GM08714 (cell line): ENCODE results near the gene MUC5B.

Experiments
- H3K4me3 ChIP-seq: fragments of 200-500 bp; sonication (Bioruptor generic); 2 replicates; pipeline ENCODE4 v1.5.1; 2014; ENCODE audit warnings: mild to moderate bottlenecking, low read length, inconsistent platforms
- ZNF274 ChIP-seq: IDR thresholded peaks from 2 replicates; pipeline ENCODE4 v1.6.1; 2012; ENCODE audit warnings: mild to moderate bottlenecking, low read depth, low read length

Gene MUC5B

GRCh38 chr11:1218788-1219445 is 3.9 kb upstream of the MUC5B start:
- no peak overlapping the region for H3K4me3 ChIP-seq
- no peak for TF ChIP-seq ZNF274

GRCh38 chr11:1219446-1219833 is 3.4 kb upstream of the MUC5B start:
- no peak for TF ChIP-seq ZNF274
- H3K4me3 ChIP-seq = no peak overlapping the region

DNA sequence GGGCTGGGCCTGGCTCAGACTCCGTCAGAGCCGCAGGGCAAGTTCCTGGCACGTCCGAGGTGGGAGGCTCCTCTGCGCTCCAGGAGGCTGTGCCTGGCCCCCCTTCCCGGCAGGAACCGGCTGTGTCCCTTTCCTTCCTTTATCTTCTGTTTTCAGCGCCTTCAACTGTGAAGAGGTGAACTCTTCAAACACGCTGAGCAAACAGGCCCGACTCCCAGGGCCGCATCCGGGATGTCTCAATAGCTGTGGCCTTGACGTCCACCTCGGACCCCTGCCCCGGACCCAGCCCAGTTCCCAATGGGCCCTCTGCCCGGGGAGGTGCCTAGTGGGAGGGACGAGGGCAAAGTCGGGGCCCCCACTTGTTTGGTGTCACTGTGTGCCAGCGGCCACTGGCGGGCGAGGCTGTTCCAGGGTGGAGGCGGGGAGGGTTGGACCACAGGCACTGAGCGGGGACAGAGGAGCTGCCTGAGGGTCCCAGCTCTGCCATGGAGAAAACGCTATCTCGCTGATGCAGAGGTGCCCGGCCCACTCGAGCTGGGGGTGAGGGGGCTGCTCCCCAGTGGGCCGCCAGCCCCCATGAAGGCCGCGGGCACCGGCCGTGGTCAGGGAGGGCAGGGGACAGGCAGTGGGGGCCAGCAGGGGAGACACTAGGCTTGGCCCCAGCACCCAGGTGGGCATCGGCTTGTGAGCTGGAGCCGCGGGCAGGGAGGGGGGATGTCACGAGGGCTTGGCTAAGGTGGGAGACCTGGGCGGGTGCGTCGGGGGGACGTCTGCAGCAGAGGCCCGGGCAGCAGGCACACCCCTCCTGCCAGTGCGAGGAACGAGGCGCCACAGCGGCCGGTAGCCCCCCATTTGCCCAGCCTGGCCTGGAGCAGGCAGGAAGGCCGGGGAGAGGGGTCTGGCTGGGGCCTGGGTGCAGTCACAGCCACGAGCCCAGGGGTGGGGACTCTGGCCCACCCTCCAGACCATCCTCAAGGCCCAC is 2.7 kb upstream of the MUC5B start:
- no peak overlapping the region for H3K4me3 ChIP-seq
- no peak for TF ChIP-seq ZNF274

- H3K4me3 ChIP-seq = no peak overlapping the region
- TF ChIP-seq ZNF274 = no peak
These were observed 1.7 kb upstream of the MUC5B start for GRCh38 chr11:1220941-1221721.

GRCh38 chr11:1221848-1222311 is 986 bp upstream of the MUC5B start:
- no peak overlapping the region for H3K4me3 ChIP-seq
- no peak for TF ChIP-seq ZNF274

DNA sequence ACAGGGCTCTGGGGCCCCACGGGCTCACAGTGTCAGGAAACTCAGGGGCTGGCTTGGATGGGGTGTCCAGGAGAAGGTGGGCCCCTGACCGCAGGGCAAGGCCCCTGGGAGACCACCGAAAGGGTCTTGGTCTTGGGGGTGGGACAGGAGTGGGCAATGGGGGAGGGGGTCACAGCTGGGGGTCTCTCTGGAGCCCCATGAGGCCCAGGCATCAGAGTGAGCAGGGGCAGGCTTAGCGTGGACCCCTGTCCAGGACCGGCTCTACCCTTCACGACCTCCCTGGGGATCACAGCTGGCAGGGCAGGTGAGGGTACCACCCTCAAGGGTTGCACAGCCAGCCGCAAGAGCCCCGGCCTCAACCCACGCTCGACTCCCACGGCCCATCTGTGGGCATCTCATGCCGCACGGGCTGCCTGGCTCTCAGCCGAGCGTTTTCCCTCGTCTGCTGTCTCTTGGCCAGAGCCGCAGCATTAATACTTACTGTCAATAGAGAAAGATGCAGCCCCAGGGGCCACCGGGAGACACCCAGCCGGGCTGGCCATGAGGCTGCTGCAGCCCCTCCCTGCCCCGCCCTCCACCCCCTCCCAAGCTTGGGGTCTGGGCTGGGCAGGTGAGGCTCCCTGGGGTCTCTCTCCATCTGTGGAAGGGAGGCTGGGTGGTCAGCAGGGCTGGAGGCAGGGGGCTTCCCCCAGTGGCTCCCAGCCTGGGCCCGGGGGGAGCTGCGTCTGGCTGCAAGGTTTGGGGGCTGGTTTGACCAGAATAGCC is 662 bp downstream of the MUC5B start:
- no peak for TF ChIP-seq ZNF274
- H3K4me3 ChIP-seq = no peak overlapping the region

DNA sequence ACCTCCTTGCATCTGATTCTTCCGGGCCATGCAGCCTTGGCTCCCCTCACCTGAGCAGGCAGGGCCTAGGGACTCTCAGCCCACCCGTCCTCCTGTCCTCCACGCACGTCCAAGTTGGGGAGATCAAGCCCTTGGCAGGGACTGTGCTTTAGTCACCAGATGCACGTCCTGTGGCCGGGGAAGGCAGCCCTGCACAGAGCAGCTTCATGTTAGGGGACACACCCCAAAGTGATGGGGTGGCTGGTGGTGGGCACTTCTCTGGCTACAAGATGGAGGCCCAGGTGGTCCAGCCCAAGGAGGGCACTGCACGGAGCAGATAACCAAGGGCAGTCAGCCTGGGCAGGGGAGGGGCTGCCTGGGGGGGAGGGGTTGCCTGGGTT is 1.2 kb downstream of the MUC5B start:
- no peak overlapping the region for H3K4me3 ChIP-seq
- TF ChIP-seq ZNF274 = no peak

DNA sequence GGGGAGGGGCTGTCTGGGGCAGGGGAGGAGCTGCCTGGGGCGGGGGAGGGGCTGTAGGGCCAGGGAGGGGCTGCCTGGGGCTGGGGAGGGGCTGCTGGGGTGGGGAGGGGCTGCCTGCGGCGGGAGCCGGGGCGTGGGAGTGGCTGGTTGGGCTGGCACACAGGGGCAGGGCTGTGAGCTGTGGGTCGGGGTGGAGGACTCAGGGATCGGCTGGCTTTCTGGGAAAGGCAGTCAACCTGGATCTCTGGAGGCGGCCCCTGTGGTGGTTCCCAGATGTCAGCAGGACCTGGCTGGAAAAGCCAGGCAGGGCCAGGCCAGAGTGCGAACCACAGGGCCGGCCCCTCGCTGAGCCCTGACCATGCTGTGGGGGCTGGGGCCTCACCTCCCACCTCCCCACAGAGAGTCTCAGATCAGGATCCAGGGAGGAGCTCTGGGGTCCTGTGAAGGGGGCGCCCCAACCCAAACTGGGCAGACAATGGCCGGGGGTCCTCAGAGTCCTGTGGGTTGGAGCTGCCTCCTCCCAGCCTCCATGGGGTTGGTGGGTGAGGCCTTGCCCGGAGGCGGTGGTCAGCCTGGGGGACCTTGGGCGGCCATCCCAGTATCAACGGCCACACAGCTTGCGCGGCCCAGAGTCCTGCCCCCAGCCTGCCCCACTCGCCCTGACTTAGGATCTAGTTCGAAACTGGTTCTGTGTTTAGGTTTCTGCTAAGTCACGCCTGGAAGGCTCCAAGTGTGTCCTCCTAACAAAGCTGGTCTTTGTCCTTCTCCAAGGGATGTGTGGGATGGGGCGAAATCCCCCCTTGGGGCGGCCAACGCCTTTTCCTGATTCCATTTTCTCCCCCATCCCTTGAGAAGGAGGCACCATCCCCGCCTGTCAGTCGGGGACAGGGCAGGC is 1.9 kb downstream of the MUC5B start:
- TF ChIP-seq ZNF274 = no peak
- H3K4me3 ChIP-seq = no peak overlapping the region

DNA sequence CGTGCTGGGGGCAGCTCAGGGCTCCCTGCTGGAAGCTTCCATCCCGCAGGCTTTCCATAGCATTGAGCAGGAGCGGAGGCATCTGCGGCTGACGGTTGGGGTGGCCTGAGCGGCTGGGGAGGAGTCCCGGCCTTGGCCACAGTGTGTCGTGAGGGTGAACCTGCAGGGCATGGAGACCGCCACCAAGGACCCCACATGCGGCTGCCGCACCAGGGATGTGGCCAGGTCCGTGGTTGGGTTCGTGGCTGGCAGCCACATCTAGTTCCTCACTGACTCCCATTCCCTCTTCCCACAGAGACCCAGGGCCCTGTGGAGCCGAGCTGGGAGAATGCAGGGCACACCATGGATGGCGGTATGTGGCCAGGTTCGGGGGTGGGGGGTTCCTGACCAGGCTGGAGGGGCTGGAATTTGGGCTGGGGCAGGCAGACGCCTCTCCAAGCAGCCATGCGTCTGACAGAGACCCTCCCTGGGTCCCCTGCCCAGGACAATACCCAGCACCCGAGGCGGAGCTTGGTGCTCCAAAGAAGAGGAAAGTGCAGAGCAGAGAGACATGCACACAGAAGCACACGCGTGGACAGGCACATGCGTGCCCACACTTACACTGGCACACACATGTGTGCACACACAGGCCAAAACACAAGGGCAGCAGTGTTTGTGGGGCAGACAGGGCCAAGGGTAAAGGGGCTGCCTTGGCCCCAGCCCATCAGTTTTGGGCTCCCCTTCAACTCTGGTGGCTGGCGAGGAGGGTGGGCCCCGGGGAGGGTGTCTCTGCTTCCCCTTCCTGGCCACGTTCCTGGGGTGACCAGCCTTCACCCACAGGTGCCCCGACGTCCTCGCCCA is 2.7 kb downstream of the MUC5B start:
- H3K4me3 ChIP-seq = no peak overlapping the region
- TF ChIP-seq ZNF274 = no peak

DNA sequence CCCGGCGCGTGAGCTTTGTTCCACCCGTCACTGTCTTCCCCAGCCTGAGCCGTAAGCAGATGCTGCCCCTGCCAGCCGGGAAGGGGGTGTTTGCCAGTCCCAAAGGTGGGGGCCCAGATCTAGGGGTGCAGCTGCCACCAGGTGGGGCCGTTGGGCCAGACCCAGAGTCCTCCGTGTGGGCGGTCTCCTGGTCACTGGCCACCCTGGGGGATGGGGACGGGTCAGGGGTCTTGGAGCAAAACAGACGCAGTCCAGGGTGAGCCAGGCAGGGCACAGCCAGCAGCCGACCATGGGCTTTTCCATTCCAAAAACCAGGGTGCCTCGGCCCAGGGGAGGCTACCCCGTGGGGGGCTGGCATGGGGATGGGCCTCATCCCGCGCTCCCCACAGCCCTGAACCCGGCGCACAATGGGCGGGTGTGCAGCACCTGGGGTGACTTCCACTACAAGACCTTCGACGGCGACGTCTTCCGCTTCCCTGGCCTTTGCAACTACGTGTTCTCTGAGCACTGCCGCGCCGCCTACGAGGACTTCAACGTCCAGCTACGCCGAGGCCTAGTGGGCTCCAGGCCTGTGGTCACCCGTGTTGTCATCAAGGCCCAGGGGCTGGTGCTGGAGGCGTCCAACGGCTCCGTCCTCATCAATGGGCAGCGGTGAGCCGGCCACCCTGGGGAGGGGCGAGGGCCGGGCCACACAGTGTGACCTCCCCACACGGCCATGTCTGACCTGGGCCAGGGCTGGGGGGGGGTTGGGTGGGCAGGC is 3.5 kb downstream of the MUC5B start:
- H3K4me3 ChIP-seq = no peak overlapping the region
- no peak for TF ChIP-seq ZNF274

DNA sequence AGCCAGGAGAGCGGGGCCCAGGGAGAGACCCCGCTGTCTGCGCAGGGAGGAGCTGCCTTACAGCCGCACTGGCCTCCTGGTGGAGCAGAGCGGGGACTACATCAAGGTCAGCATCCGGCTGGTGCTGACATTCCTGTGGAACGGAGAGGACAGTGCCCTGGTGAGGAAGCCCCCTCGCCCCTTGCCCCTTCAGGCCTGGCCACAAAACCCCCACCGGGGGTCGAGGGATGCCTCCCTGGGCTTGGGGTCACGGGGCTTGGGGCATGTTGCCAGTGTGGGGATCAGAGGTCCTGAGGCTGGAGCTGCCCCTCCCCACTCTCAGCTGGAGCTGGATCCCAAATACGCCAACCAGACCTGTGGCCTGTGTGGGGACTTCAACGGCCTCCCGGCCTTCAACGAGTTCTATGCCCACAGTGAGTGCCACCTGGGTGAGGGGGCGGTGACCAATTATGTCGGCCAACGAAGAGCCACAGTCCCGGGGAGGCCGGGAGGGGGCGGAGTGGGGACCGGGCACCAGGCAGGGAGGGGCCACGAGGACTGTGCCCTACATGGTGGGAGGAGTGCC is 4.2 kb downstream of the MUC5B start:
- TF ChIP-seq ZNF274 = no peak
- H3K4me3 ChIP-seq = no peak overlapping the region
